Nephron progenitor cell (in vitro differentiated cells): ENCODE measurements around the gene ESPN.

Experiments used
- DNase-seq: peaks from one replicate; pipeline ENCODE4 v3.0.0; 2021
- H3K27ac Mint-ChIP-seq: 2 replicates; pipeline ENCODE4 v1.8.0; 2021; ENCODE audit warnings: mild to moderate bottlenecking, moderate library complexity, mixed read lengths
- H3K27me3 Mint-ChIP-seq: 2 replicates; pipeline ENCODE4 v1.8.0; 2021; ENCODE audit warnings: mild to moderate bottlenecking, low read depth, mixed read lengths; ENCODE audit not compliant: poor library complexity
- H3K36me3 Mint-ChIP-seq: 2 replicates; pipeline ENCODE4 v1.8.0; 2021; ENCODE audit warnings: low read depth, mixed read lengths
- H3K4me1 Mint-ChIP-seq: 2 replicates; pipeline ENCODE4 v1.8.0; 2021; ENCODE audit warnings: mixed read lengths
- H3K4me3 Mint-ChIP-seq: 2 replicates; pipeline ENCODE4 v1.8.0; 2021; ENCODE audit warnings: mild to moderate bottlenecking, moderate library complexity, mixed read lengths
- H3K9me3 Mint-ChIP-seq: 2 replicates; pipeline ENCODE4 v1.8.0; 2021; ENCODE audit warnings: mild to moderate bottlenecking, moderate library complexity, mixed read lengths
- CTCF ChIP-seq: fragments of 200-600 bp; sonication (generic); IDR thresholded peaks from 2 replicates; pipeline ENCODE4 v1.5.0; 2021; ENCODE audit warnings: antibody characterized with exemption

ESPN gene

GRCh38 chr1:6464915-6465314, 40.3 kb downstream of the ESPN start:
- peaks cover 12% of the 10 kb centered on the region for H3K4me1 Mint-ChIP-seq
- peaks cover 42% of the 10 kb centered on the region for H3K27me3 Mint-ChIP-seq
- H3K4me3 Mint-ChIP-seq, result no peak overlapping the region
- no peaks in the 10 kb centered on the region for H3K9me3 Mint-ChIP-seq
- no peak for TF ChIP-seq CTCF
- DNase-seq, result no peak
- H3K27ac Mint-ChIP-seq, result no peak overlapping the region
- peaks cover 16% of the 10 kb centered on the region for H3K36me3 Mint-ChIP-seq

GRCh38 chr1:6465461-6466005, 41.0 kb downstream of the ESPN start:
- no peaks in the 10 kb centered on the region for H3K9me3 Mint-ChIP-seq
- no peak overlapping the region for H3K4me3 Mint-ChIP-seq
- DNase-seq, result no peak
- TF ChIP-seq CTCF, result no peak
- peaks cover 16% of the 10 kb centered on the region for H3K36me3 Mint-ChIP-seq
- peaks cover 42% of the 10 kb centered on the region for H3K27me3 Mint-ChIP-seq
- H3K27ac Mint-ChIP-seq, result no peak overlapping the region
- peaks cover 6% of the 10 kb centered on the region for H3K4me1 Mint-ChIP-seq

- no peak for TF ChIP-seq CTCF
- DNase-seq, result no peak
- H3K27me3 Mint-ChIP-seq, result peaks cover 37% of the 10 kb centered on the region
- no peak within 1 kb of the TSS for H3K27ac Mint-ChIP-seq
- H3K4me1 Mint-ChIP-seq, result peaks cover 1% of the 10 kb centered on the region
- H3K4me3 Mint-ChIP-seq, result no peak within 1 kb of the TSS
- H3K9me3 Mint-ChIP-seq, result no peaks in the 10 kb centered on the region
- H3K36me3 Mint-ChIP-seq, result peaks cover 16% of the 10 kb centered on the region
Observed at GRCh38 chr1:6466023-6466422, 41.4 kb downstream of the ESPN start, which contains the start of gene TNFRSF25. Gene TNFRSF25, minus strand, starts transcription at chr1:6466173. Its CDS starts 66 bp downstream, at chr1:6466107.

- Mint-ChIP-seq H3K9me3 (no peaks in the 10 kb centered on the region), H3K36me3 (peaks cover 16% of the 10 kb centered on the region), H3K4me1 (no peaks in the 10 kb centered on the region), H3K4me3 (no peak overlapping the region), H3K27ac (no peak overlapping the region), H3K27me3 (peaks cover 37% of the 10 kb centered on the region)
- no peak for TF ChIP-seq CTCF
- no peak for DNase-seq
Observed at GRCh38 chr1:6466751-6467150, 42.2 kb downstream of the ESPN start.

- H3K4me3 Mint-ChIP-seq, result no peak overlapping the region
- no peaks in the 10 kb centered on the region for H3K4me1 Mint-ChIP-seq
- TF ChIP-seq CTCF, result no peak
- H3K36me3 Mint-ChIP-seq, result peaks cover 18% of the 10 kb centered on the region
- no peak for DNase-seq
- no peak overlapping the region for H3K27ac Mint-ChIP-seq
- no peaks in the 10 kb centered on the region for H3K9me3 Mint-ChIP-seq
- H3K27me3 Mint-ChIP-seq, result peaks cover 40% of the 10 kb centered on the region
Observed at GRCh38 chr1:6467224-6467623, 42.6 kb downstream of the ESPN start.
